Ovary (tissue), 9 donors: ENCODE measurements around the gene DPY19L2. TPM values are rescaled to one million over a fixed set of nuclear protein-coding genes. Genes with fewer than 3 reads are reported as not detected.
"Not testable (repeated sequence)": the region's sequence is repeated elsewhere in the genome, so short reads cannot be mapped to it uniquely, and the experiment has no call there.

Experiments
- DNase-seq, 5 donors: peaks; one replicate each; pipeline ENCODE4 v3.0.0-alpha.2; 2019 to 2020
- H3K27ac ChIP-seq, 2 donors: fragments of 200-600 bp; one replicate each; pipeline versions ENCODE4 v1.5.1 to v1.8.0; 2019 to 2022
- H3K27me3 ChIP-seq: fragments of 200-600 bp; one replicate; pipeline ENCODE4 v1.8.0; 2022
- H3K36me3 ChIP-seq: fragments of 200-600 bp; sonication (generic); one replicate; pipeline ENCODE4 v1.5.1; 2019
- H3K4me1 ChIP-seq: one replicate; pipeline ENCODE4 v1.8.1; 2013; ENCODE audit warnings: mild to moderate bottlenecking, moderate library complexity; ENCODE audit not compliant: insufficient read depth
- H3K4me3 ChIP-seq: fragments of 200-600 bp; sonication (generic); one replicate; pipeline ENCODE4 v1.5.1; 2017
- H3K9me3 ChIP-seq, 2 donors: fragments of 200-600 bp in 1 of 2; sonication (generic) in 1 of 2; one replicate each; pipeline versions ENCODE4 v1.5.1 to v1.8.1; 2013 to 2019; ENCODE audit warnings: mild to moderate bottlenecking in 1 of 2, moderate library complexity in 1 of 2
- CTCF ChIP-seq, 3 donors: fragments of 450-650 bp in 2 of 3; fragments of 200-600 bp in 1 of 3; IDR thresholded peaks; one replicate each; pipeline versions ENCODE4 v1.5.1 to v1.8.0; 2016 to 2022; ENCODE audit warnings: antibody characterized with exemption in 3 of 3, mild to moderate bottlenecking in 1 of 3
- EP300 ChIP-seq: sonication (generic); formaldehyde crosslinking; IDR thresholded peaks from one replicate; pipeline ENCODE4 v1.6.1; 2017; ENCODE audit warnings: antibody characterized with exemption
- POLR2A ChIP-seq: fragments of 450-650 bp; IDR thresholded peaks from one replicate; pipeline ENCODE4 v1.6.1; 2017; ENCODE audit warnings: antibody characterized with exemption, mild to moderate bottlenecking, moderate library complexity
- whole genome bisulfite sequencing, 3 donors: extraction: QIAGEN DNeasy Blood & Tissue Kit in 1 of 3; methylation state at CpG; one replicate each; pipeline versions ENCODE4 v1.1.5 to v1.1.7; 2013 to 2017; 5-methylcytosine and 5-hydroxymethylcytosine counted together
- intact Hi-C, 4 donors: fragments of 100-400 bp; cut with DNase I; formaldehyde crosslinking; loops; one replicate each; pipeline versions ENCODE4 v1.11.0 to v1.15.1; 2022 to 2023
- polyA plus RNA-seq, 2 donors: library from polyadenylated mRNA; stranded (reverse); fragments of 200-250 nt in 1 of 2; fragments of 350-450 nt in 1 of 2; fragmentation: Illumina TruSeq in 1 of 2; extraction: RNeasy Lipid Tissue Mini Kit (QIAGEN cat#74804) in 1 of 2; gene quantifications; one replicate each; pipeline ENCODE4 v1.2.3, GENCODE V29; 2013 to 2014
- total RNA-seq, 7 donors: library from RNA; depleted of rRNA in 2 of 7; stranded (reverse); fragments of >200 nt in 2 of 7; fragmentation: NEBNext Ultra II Directional in 3 of 7; extraction: Animal tissue kit (Norgen Biotek cat#: 25700) in 3 of 7; gene quantifications; one replicate each; pipeline versions ENCODE4 v1.1.0 to v1.2.4, GENCODE V29; 2016 to 2023
- donor health status: DM: no; HTN: no; CAD: no; lungs with moderate emphysema.
- donor health status: DM: no; HTN: no; CAD: no.
- donor health status: Bipolar disorder and iron deficiency.
- donor health status: DM: yes; HTN: yes; CAD: no.
- donor health status: DM: no; HTN: no; CAD: no.
- donor health status: DM: yes; HTN: yes; CAD: no.

DPY19L2 gene
- total and polyA plus RNA-seq, 9 donors = 14.2 to 31.2 (median 23.2) TPM

- intact Hi-C loops, H3K4me1 ChIP-seq, DNase-seq, H3K9me3 ChIP-seq, H3K27me3 ChIP-seq, H3K27ac ChIP-seq, H3K36me3 ChIP-seq, H3K4me3 ChIP-seq: not testable (repeated sequence)
These were observed 130.5 kb downstream of the DPY19L2 start for GRCh38 chr12:63537838-63538237.

GRCh38 chr12:63529641-63530040, 138.7 kb downstream of the DPY19L2 start:
- H3K9me3 ChIP-seq, H3K4me3 ChIP-seq, DNase-seq, intact Hi-C loops, H3K4me1 ChIP-seq, H3K36me3 ChIP-seq, H3K27ac ChIP-seq, H3K27me3 ChIP-seq: not testable (repeated sequence)
- 77 to 89% (median 84%) methylated on average over 7 of the region's 7 CpGs for WGBS, 3 donors

GRCh38 chr12:63525831-63526230, 142.5 kb downstream of the DPY19L2 start:
- H3K27ac ChIP-seq = no peak overlapping the region
- intact Hi-C loops = no loop called here
- no peak overlapping the region for H3K4me3 ChIP-seq
- 82 to 95% (median 92%) methylated on average over 4 of the region's 4 CpGs for WGBS, 3 donors
- H3K4me1 ChIP-seq = no peaks in the 10 kb centered on the region
- no peaks in the 10 kb centered on the region for H3K27me3 ChIP-seq
- DNase-seq = no peak
- TF ChIP-seq POLR2A (no peak), EP300 (no peak), CTCF (IDR thresholded peaks at IDR 0.05) (no peak)
- H3K9me3 ChIP-seq = no peaks in the 10 kb centered on the region
- no peaks in the 10 kb centered on the region for H3K36me3 ChIP-seq

- Histone ChIP-seq H3K27me3 (no peaks in the 10 kb centered on the region), H3K4me1 (no peaks in the 10 kb centered on the region), H3K36me3 (no peaks in the 10 kb centered on the region), H3K4me3 (no peak overlapping the region), H3K27ac (no peak overlapping the region), H3K9me3 (no peaks in the 10 kb centered on the region)
- intact Hi-C loops = no loop called here
- DNase-seq = no peak
- no peak for TF ChIP-seq POLR2A
- 31 to 45% (median 44%) methylated on average over 2 of the region's 2 CpGs for WGBS, 3 donors
These were observed 146.6 kb downstream of the DPY19L2 start for GRCh38 chr12:63521706-63522105.

Other genes with a start within 250 kb of the DPY19L2 start
- 10 to 100 TPM; 15.0 to 23.3 (median 20.2) TPM for gene RXYLT1, start 111.4 kb upstream of the DPY19L2 start, total RNA-seq
- gene RXYLT1, start 111.4 kb upstream of the DPY19L2 start, polyA plus RNA-seq = 10 to 100 TPM; 18.1 to 21.6 TPM
- 10 to 100 TPM in 4 of 7 donors, 1 to 10 TPM in 3; 5.7 to 17.9 (median 12.6) TPM for gene SRGAP1, start 176.2 kb upstream of the DPY19L2 start, total RNA-seq
- 1 to 10 TPM; 2.8 to 7.8 TPM for gene SRGAP1, start 176.2 kb upstream of the DPY19L2 start, polyA plus RNA-seq